K562 (cell line): Measurements from ENCODE around the gene DAG1. TPM values are rescaled to one million over a fixed set of nuclear protein-coding genes. Genes with fewer than 3 reads are reported as not detected.

Experiments used
- ATAC-seq: fragments of 200-7000 bp; cut with Tn5 transposase; 3 replicates; pipeline ENCODE4 v1.9.1; 2020; ENCODE audit warnings: moderate library complexity
- BruUV-seq: library from RNA; stranded (reverse); fragments of 400-500 nt; replicated peaks from 2 replicates; lab custom pipeline; 2021; lab: Mats Ljungman, UMichigan
- CTCF ChIA-PET: fragments of 300-600 bp; formaldehyde crosslinking; extraction: SDS; loops from one replicate; lab custom pipeline; 2021; ENCODE audit warnings: low intra/inter-chr PET ratio; lab: Yijun Ruan, JAX
- POLR2A ChIA-PET: fragments of 300-600, 350-650 bp; sonication (Branson Sonifier 250); formaldehyde crosslinking; extraction: SDS; loops from one replicate; lab custom pipeline; 2021; ENCODE audit warnings: antibody characterized with exemption, inconsistent platforms; lab: Yijun Ruan, JAX
- DNase-seq, 4 experiments: peaks; one replicate each; pipeline versions ENCODE4 v3.0.0 to v3.0.0-alpha.2; 2011 to 2018; ENCODE audit warnings: low spot score in 3 of 4, mixed read lengths in 3 of 4; ENCODE audit errors: extremely low read depth in 1 of 4
- FAIRE-seq: peaks from 2 replicates; lab custom pipeline; 2011; peaks lifted over from hg19 to GRCh38; lab: Jason Lieb, UNC
- H2AFZ ChIP-seq: 2 replicates; pipeline ENCODE4 v1.6.0; 2011; ENCODE audit warnings: low read depth, low read length, control low read depth, inconsistent platforms
- H3K27ac ChIP-seq: fragments of 200-600 bp; 3 replicates; pipeline ENCODE4 v1.8.0; 2011; ENCODE audit warnings: low read depth, mild to moderate bottlenecking, control low read depth, inconsistent platforms, low read length, moderate library complexity, mixed read lengths; ENCODE audit errors: extremely low read depth
- H3K27me3 ChIP-seq, 2 experiments: fragments of 300-600 bp in 1 of 2; 2 replicates in 1 of 2; 3 replicates in 1 of 2; pipeline versions ENCODE4 v1.6.0 to v1.8.0; 2011; ENCODE audit warnings: inconsistent platforms in 2 of 2, low read length in 2 of 2, mild to moderate bottlenecking in 1 of 2, mixed read lengths in 1 of 2, moderate library complexity in 1 of 2; ENCODE audit not compliant: control insufficient read depth in 2 of 2, insufficient read depth in 2 of 2
- H3K36me3 ChIP-seq: fragments of 300-600 bp; 3 replicates; pipeline ENCODE4 v1.8.0; 2011; ENCODE audit warnings: mild to moderate bottlenecking, low read length, inconsistent platforms; ENCODE audit not compliant: control insufficient read depth, insufficient read depth
- H3K4me1 ChIP-seq, 2 experiments: fragments of 200-600 bp in 1 of 2; replicated peaks in 1 of 2; 2 replicates in 1 of 2; 3 replicates in 1 of 2; pipeline versions ENCODE4 v1.5.1 to v1.8.0; 2011; ENCODE audit warnings: inconsistent platforms in 2 of 2, low read length in 2 of 2, mild to moderate bottlenecking in 1 of 2, mixed read lengths in 1 of 2, moderate library complexity in 1 of 2; ENCODE audit not compliant: control insufficient read depth in 2 of 2, insufficient read depth in 2 of 2
- H3K4me2 ChIP-seq: 2 replicates; pipeline ENCODE4 v1.6.1; 2011; ENCODE audit warnings: low read length, control low read depth, inconsistent platforms, mixed read lengths; ENCODE audit not compliant: insufficient read depth
- H3K4me3 ChIP-seq: fragments of 200-600 bp; sonication (generic), shearing (Covaris generic); 2 replicates; pipeline ENCODE4 v1.5.1; 2016; ENCODE audit warnings: control low read depth, inconsistent platforms
- H3K79me2 ChIP-seq: fragments of 200-600 bp; 3 replicates; pipeline ENCODE4 v1.8.0; 2011; ENCODE audit warnings: low read length, inconsistent platforms; ENCODE audit not compliant: control insufficient read depth, insufficient read depth
- H3K9ac ChIP-seq, 2 experiments: 2 replicates each; pipeline versions ENCODE4 v1.6.0 to v1.6.1; 2011; ENCODE audit warnings: low read depth in 2 of 2, low read length in 2 of 2, control low read depth in 1 of 2, inconsistent platforms in 1 of 2, mild to moderate bottlenecking in 1 of 2, mixed read lengths in 1 of 2; ENCODE audit not compliant: insufficient read depth in 1 of 2
- H3K9me1 ChIP-seq: one replicate; pipeline ENCODE4 v1.6.0; 2011; ENCODE audit warnings: inconsistent platforms, mild to moderate bottlenecking, low read length, moderate library complexity; ENCODE audit not compliant: control insufficient read depth, insufficient read depth
- H3K9me3 ChIP-seq: replicated peaks from 2 replicates; pipeline ENCODE4 v1.5.1; 2011; ENCODE audit warnings: low read depth, low read length, inconsistent platforms; ENCODE audit not compliant: control insufficient read depth, insufficient read depth
- H4K20me1 ChIP-seq: replicated peaks from 2 replicates; pipeline ENCODE4 v1.6.1; 2011; ENCODE audit warnings: low read length, inconsistent platforms, mixed read lengths; ENCODE audit not compliant: control insufficient read depth, insufficient read depth
- ARHGAP35 ChIP-seq: fragments of 450-650 bp; IDR thresholded peaks from 2 replicates; pipeline ENCODE4 v1.6.1; 2018; ENCODE audit not compliant: partially characterized antibody
- BRD4 ChIP-seq: fragments of 200-600 bp; sonication (generic); IDR thresholded peaks from 2 replicates; pipeline ENCODE4 v1.6.1; 2017; ENCODE audit warnings: inconsistent platforms
- CREB3L1 ChIP-seq: fragments of 450-650 bp; IDR thresholded peaks from 2 replicates; pipeline ENCODE4 v1.6.1; 2014; ENCODE audit warnings: low read depth, mild to moderate bottlenecking, moderate library complexity, borderline replicate concordance
- E2F3 ChIP-seq: fragments of 250-450 bp; sonication (Bioruptor Pico); IDR thresholded peaks from 2 replicates; pipeline ENCODE4 v1.4.0; 2020; ENCODE audit warnings: mild to moderate bottlenecking
- ELF4 ChIP-seq: fragments of 450-650 bp; formaldehyde crosslinking; IDR thresholded peaks from 2 replicates; pipeline ENCODE4 v1.4.0; 2022; ENCODE audit warnings: missing genetic modification characterization
- IRF2 ChIP-seq: sonication (generic); formaldehyde crosslinking; IDR thresholded peaks from 2 replicates; pipeline ENCODE4 v1.8.1; 2022; ENCODE audit warnings: mild to moderate bottlenecking, missing genetic modification reagents
- MAX ChIP-seq: sonication (generic); formaldehyde crosslinking; IDR thresholded peaks from 2 replicates; pipeline ENCODE4 v1.9.0; 2022; ENCODE audit warnings: mild to moderate bottlenecking, missing genetic modification reagents
- MTA3 ChIP-seq: fragments of 450-650 bp; formaldehyde crosslinking; IDR thresholded peaks from 2 replicates; pipeline ENCODE4 v1.6.1; 2017; ENCODE audit warnings: mild to moderate bottlenecking, borderline replicate concordance
- PML ChIP-seq: IDR thresholded peaks from 2 replicates; pipeline ENCODE4 v1.6.1; 2012; ENCODE audit warnings: low read length, inconsistent platforms
- ZBTB2 ChIP-seq: fragments of 450-650 bp; IDR thresholded peaks from 2 replicates; pipeline ENCODE4 v1.6.1; 2016; ENCODE audit warnings: antibody characterized with exemption
- ZNF175 ChIP-seq: fragments of 200-800 bp; sonication (Bioruptor generic); IDR thresholded peaks from 2 replicates; pipeline ENCODE4 v1.6.1; 2016; ENCODE audit warnings: low read depth, mild to moderate bottlenecking, missing genetic modification characterization, missing compliant biosample characterization
- ZNF398 ChIP-seq: fragments of 250-450 bp; sonication (Bioruptor Pico); IDR thresholded peaks from 2 replicates; pipeline ENCODE4 v1.8.0; 2021; ENCODE audit warnings: moderate library complexity, mild to moderate bottlenecking, inconsistent platforms
- ZNF584 ChIP-seq: fragments of 200-800 bp; sonication (Bioruptor generic); IDR thresholded peaks from 2 replicates; pipeline ENCODE4 v1.6.1; 2016; ENCODE audit warnings: low read depth, mild to moderate bottlenecking, missing genetic modification characterization, missing compliant biosample characterization
- ZNF785 ChIP-seq: fragments of 250-450 bp; sonication (Bioruptor Pico); IDR thresholded peaks from 2 replicates; pipeline ENCODE4 v1.4.0; 2020; ENCODE audit warnings: mild to moderate bottlenecking
- WGBS: fragments of 100-300 bp; shearing (Covaris generic); methylation state at CpG from one replicate; pipeline ENCODE4 v1.1.6; 2016; ENCODE audit warnings: low coverage, mixed read lengths; ENCODE audit not compliant: insufficient coverage; ENCODE audit errors: missing lambda C conversion rate; 5-methylcytosine and 5-hydroxymethylcytosine counted together
- in situ Hi-C: fragments of 300-500 bp; cut with MboI; formaldehyde crosslinking; loops from 4 replicates; pipeline ENCODE4 v1.15.0; 2018; ENCODE audit warnings: inconsistent platforms, mixed read lengths
- intact Hi-C: fragments of 100-400 bp; cut with micrococcal nuclease; formaldehyde crosslinking; loops from 2 replicates; pipeline ENCODE4 v1.14.2; 2022
- polyA plus RNA-seq, 8 experiments: library from polyadenylated mRNA; depleted of rRNA in 4 of 8; stranded (reverse) in 5 of 8; unstranded in 3 of 8; fragments of >200 nt; fragmentation: Nextera tagmentation in 2 of 8; fragmentation: Illumina TruSeq in 1 of 8; extraction: Ambion mirVana in 2 of 8; extraction: Trizol in 1 of 8; gene quantifications; 2 replicates each; pipeline versions ENCODE4 v1.2.1 to v1.2.3, GENCODE V29; 2011 to 2014; ENCODE audit warnings: inconsistent platforms in 1 of 8, missing spikeins in 1 of 8
- total RNA-seq, 7 experiments: library from RNA; depleted of rRNA in 6 of 7; stranded (reverse); fragments of >200 nt in 6 of 7; fragmentation: Illumina TruSeq in 2 of 7; extraction: Trizol in 2 of 7; gene quantifications; 2 replicates each; pipeline versions ENCODE4 v1.2.1 to v1.2.3, GENCODE V29; 2011 to 2021; ENCODE audit warnings: low replicate concordance in 1 of 7

DAG1 gene
- total and polyA plus RNA-seq, 9 of the 15 experiments (the other 6 are each of a cell fraction or from before 2014, with no cell fraction given): 0.29 to 19.6 (median 8.2) TPM

DNA sequence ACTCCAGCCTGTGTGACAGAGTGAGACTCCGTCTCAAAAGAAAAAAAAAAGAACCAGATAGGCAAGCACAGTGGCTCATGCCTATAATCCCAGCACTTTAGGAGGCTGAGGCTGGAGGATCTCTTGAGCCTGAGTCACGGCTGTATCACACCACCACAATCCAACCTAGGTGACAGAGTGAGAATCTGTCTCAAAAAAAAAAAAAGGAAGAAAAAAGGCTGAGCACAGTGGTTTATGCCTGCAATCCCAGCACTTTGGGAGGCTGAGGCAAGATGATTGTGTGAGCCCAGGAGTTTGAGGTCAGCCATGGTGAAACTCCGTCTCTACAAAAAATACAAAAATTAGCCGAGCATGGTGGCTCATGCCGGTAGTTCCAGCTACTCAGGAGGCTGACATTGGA lies 35.3 kb upstream of the DAG1 start (continued):
- TF ChIP-seq MAX: no peak
- no peak for TF ChIP-seq ARHGAP35
- TF ChIP-seq BRD4: no peak
- no peak for TF ChIP-seq MTA3
- TF ChIP-seq ZNF398 (CRISPR knock-in tag): no peak
- TF ChIP-seq ELF4 (CRISPR knock-in tag): no peak

GRCh38 chr3:49445391-49445790 lies 24.7 kb upstream of the DAG1 start:
- DNase-seq: no peak
- no peak overlapping the region for H3K27ac ChIP-seq
- H3K9ac ChIP-seq: no peak overlapping the region
- in situ Hi-C loops (loop anchor here (25.0 kb wide), 1 partner anchor 283 kb away; the partner anchor contains the start of genes CCDC71 and KLHDC8B), intact Hi-C loops (loop anchor here (5.0 kb wide), 1 partner anchor 273 kb away; the partner anchor contains the start of gene KLHDC8B)
- H3K79me2 ChIP-seq: no peaks in the 10 kb centered on the region
- H3K9me3 ChIP-seq: no peaks in the 10 kb centered on the region
- H3K4me1 ChIP-seq: peaks cover 0 to 10% of the 10 kb centered on the region in 2 experiments; a peak in 4 of 5 replicates
- FAIRE-seq: no peak
- H3K4me3 ChIP-seq: no peak overlapping the region
- no peaks in the 10 kb centered on the region for H3K36me3 ChIP-seq
- no peak overlapping the region for H2AFZ ChIP-seq
- no peak overlapping the region for H3K4me2 ChIP-seq
- ChIA-PET CTCF (no interaction called here), POLR2A (no interaction called here)
- H3K27me3 ChIP-seq: no peaks in the 10 kb centered on the region
- no peaks in the 10 kb centered on the region for H3K9me1 ChIP-seq
- WGBS: 85% methylated on average over 3 of the region's 5 CpGs
- BruUV-seq: no TSS peak
- ATAC-seq: no peak
- H4K20me1 ChIP-seq: no peaks in the 10 kb centered on the region
- TF ChIP-seq PML (no peak), ZNF584 (no peak), E2F3 (CRISPR knock-in tag) (no peak), ZNF785 (CRISPR knock-in tag) (no peak), ZBTB2 (no peak), ZNF175 (CRISPR knock-in tag) (no peak), IRF2 (CRISPR knock-in tag) (no peak), CREB3L1 (no peak)
